HG03571 (cell line): ENCODE results near the gene MAPK11.

Experiments
- ATAC-seq: cut with Tn5 transposase; IDR thresholded peaks from one replicate; pipeline ENCODE4 v1.9.1; 2021; ENCODE audit not compliant: unreplicated experiment

MAPK11 gene

GRCh38 chr22:50269970-50270665, at the start of gene MAPK11:
Gene MAPK11, minus strand, starts transcription at chr22:50270380. Its CDS starts 88 bp downstream, at chr22:50270292.
- no peak for ATAC-seq

GRCh38 chr22:50319503-50319951, 49.3 kb upstream of the MAPK11 start:
- ATAC-seq: no peak

- no peak for ATAC-seq
Observed at GRCh38 chr22:50318698-50319411, 48.7 kb upstream of the MAPK11 start.

GRCh38 chr22:50318356-50318697, 48.1 kb upstream of the MAPK11 start:
- no peak for ATAC-seq

- ATAC-seq: no peak
Observed at GRCh38 chr22:50317674-50318073, 47.5 kb upstream of the MAPK11 start.

GRCh38 chr22:50317178-50317577, 47.0 kb upstream of the MAPK11 start:
- no peak for ATAC-seq

GRCh38 chr22:50316114-50317065, 46.2 kb upstream of the MAPK11 start:
- ATAC-seq: no peak

GRCh38 chr22:50315289-50316113, 45.3 kb upstream of the MAPK11 start:
- ATAC-seq: no peak

GRCh38 chr22:50314455-50315288, 44.5 kb upstream of the MAPK11 start:
- ATAC-seq: peak; percentile 65

GRCh38 chr22:50314081-50314454, 43.9 kb upstream of the MAPK11 start:
- no peak for ATAC-seq

- no peak for ATAC-seq
Observed at GRCh38 chr22:50313600-50313999, 43.4 kb upstream of the MAPK11 start.

GRCh38 chr22:50313021-50313420, 42.8 kb upstream of the MAPK11 start:
- no peak for ATAC-seq

GRCh38 chr22:50312371-50312770, 42.2 kb upstream of the MAPK11 start:
- no peak for ATAC-seq

GRCh38 chr22:50311606-50312351, 41.6 kb upstream of the MAPK11 start:
- no peak for ATAC-seq

- ATAC-seq: no peak
Observed at GRCh38 chr22:50310949-50311444, 40.8 kb upstream of the MAPK11 start.

- ATAC-seq: no peak
Observed at GRCh38 chr22:50310031-50310722, 40.0 kb upstream of the MAPK11 start.

GRCh38 chr22:50309601-50309991, 39.4 kb upstream of the MAPK11 start:
- ATAC-seq: no peak

- ATAC-seq: no peak
Observed at GRCh38 chr22:50308986-50309600, 38.9 kb upstream of the MAPK11 start.
